ENCODE measurements around the gene GMPR. TPM values are rescaled to one million over a fixed set of nuclear protein-coding genes. Genes with fewer than 3 reads are reported as not detected.

The GMPR gene
- polyA plus RNA-seq, 1 donor (not counting 4 experiments of a cell fraction or from before 2014, with no cell fraction given), result 0.50 TPM

DNA sequence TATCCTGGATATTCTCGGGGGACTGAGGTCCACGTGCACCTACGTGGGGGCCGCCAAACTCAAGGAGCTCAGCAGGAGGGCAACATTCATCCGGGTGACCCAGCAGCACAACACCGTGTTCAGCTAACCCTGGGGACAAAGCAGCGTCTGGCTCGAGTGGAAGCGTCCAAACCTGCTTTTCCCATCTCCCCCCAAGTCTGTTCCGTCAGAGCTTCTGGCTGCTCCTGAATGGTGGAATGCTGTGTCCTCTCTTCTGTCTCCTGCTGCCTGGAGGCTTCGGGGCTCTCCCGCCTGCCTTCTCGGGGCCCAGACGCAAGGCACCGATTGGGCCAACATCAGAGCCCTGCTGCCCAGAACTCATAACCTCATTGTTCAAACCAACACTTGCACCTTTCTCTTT, 56.7 kb downstream of the GMPR start:
- FAIRE-seq, result no peak
- dilution Hi-C loops (cut with MboI; ENCODE audit: extremely low pct_ligation_motif_present, low sequenced_read_pairs), result no loop called here
- H3K9ac ChIP-seq (ENCODE audit: control insufficient read depth, extremely low read depth, insufficient read depth, low read length), result no peak overlapping the region
- peaks cover 25% of the 10 kb centered on the region for H3K27me3 ChIP-seq (ENCODE audit: control insufficient read depth, extremely low read depth, insufficient read depth, low read length)
- H3K79me2 ChIP-seq (ENCODE audit: control insufficient read depth, insufficient read depth, low read length), result no peaks in the 10 kb centered on the region
- TF ChIP-seq, protein P1, sequence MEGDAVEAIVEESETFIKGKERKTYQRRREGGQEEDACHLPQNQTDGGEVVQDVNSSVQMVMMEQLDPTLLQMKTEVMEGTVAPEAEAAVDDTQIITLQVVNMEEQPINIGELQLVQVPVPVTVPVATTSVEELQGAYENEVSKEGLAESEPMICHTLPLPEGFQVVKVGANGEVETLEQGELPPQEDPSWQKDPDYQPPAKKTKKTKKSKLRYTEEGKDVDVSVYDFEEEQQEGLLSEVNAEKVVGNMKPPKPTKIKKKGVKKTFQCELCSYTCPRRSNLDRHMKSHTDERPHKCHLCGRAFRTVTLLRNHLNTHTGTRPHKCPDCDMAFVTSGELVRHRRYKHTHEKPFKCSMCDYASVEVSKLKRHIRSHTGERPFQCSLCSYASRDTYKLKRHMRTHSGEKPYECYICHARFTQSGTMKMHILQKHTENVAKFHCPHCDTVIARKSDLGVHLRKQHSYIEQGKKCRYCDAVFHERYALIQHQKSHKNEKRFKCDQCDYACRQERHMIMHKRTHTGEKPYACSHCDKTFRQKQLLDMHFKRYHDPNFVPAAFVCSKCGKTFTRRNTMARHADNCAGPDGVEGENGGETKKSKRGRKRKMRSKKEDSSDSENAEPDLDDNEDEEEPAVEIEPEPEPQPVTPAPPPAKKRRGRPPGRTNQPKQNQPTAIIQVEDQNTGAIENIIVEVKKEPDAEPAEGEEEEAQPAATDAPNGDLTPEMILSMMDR (optimal IDR thresholded peaks at IDR 0.05 in 1 of 3, IDR thresholded peaks at IDR 0.05 in 1 of 3, conservative IDR thresholded peaks at IDR 0.05 in 1 of 3; ENCODE audit: extremely low read depth in 1 of 3, insufficient read depth in 2 of 3, low read length in 3 of 3), result no peak
- no peak overlapping the region for H3K4me3 ChIP-seq (ENCODE audit: control insufficient read depth in 2 of 3, extremely low read depth in 1 of 3, insufficient read depth in 2 of 3, low read depth in 1 of 3, low read length in 3 of 3)
- no peaks in the 10 kb centered on the region for H3K4me1 ChIP-seq (ENCODE audit: control insufficient read depth, extremely low read depth, insufficient read depth, low read length)
- DNase-seq (ENCODE audit: low read depth, low spot score), result no peak
- no peaks in the 10 kb centered on the region for H4K20me1 ChIP-seq (ENCODE audit: control insufficient read depth, extremely low read depth, insufficient read depth, low read length)
- no peaks in the 10 kb centered on the region for H3K9me1 ChIP-seq (ENCODE audit: control insufficient read depth, extremely low read depth, insufficient read depth, low read length)
- H3K9me3 ChIP-seq (ENCODE audit: control insufficient read depth, low read depth, low read length), result no peaks in the 10 kb centered on the region
- no peak overlapping the region for H2AFZ ChIP-seq (ENCODE audit: control insufficient read depth, low read length)
- no peak overlapping the region for H3K27ac ChIP-seq (ENCODE audit: control insufficient read depth, insufficient read depth, low read length)
- no peak overlapping the region for H3K4me2 ChIP-seq (ENCODE audit: control insufficient read depth, extremely low read depth, insufficient read depth, low read depth, low read length)
- H3K36me3 ChIP-seq (ENCODE audit: control insufficient read depth in 2 of 2, extremely low read depth in 1 of 2, insufficient read depth in 2 of 2, low read length in 2 of 2), result no peaks in the 10 kb centered on the region

GRCh38 chr6:16295471-16295870, 57.1 kb downstream of the GMPR start:
- no peak for DNase-seq (ENCODE audit: low read depth, low spot score)
- no peak overlapping the region for H3K9ac ChIP-seq (ENCODE audit: control insufficient read depth, extremely low read depth, insufficient read depth, low read length)

More at GRCh38 chr6:16295471-16295870, 57.1 kb downstream of the GMPR start:
- FAIRE-seq, result no peak
- H3K4me2 ChIP-seq (ENCODE audit: control insufficient read depth, extremely low read depth, insufficient read depth, low read depth, low read length), result no peak overlapping the region
- no peaks in the 10 kb centered on the region for H3K4me1 ChIP-seq (ENCODE audit: control insufficient read depth, extremely low read depth, insufficient read depth, low read length)
- H2AFZ ChIP-seq (ENCODE audit: control insufficient read depth, low read length), result no peak overlapping the region
- peaks cover 25% of the 10 kb centered on the region for H3K27me3 ChIP-seq (ENCODE audit: control insufficient read depth, extremely low read depth, insufficient read depth, low read length)
- H3K4me3 ChIP-seq (ENCODE audit: control insufficient read depth in 2 of 3, extremely low read depth in 1 of 3, insufficient read depth in 2 of 3, low read depth in 1 of 3, low read length in 3 of 3), result no peak overlapping the region
- no peaks in the 10 kb centered on the region for H3K9me3 ChIP-seq (ENCODE audit: control insufficient read depth, low read depth, low read length)
- H4K20me1 ChIP-seq (ENCODE audit: control insufficient read depth, extremely low read depth, insufficient read depth, low read length), result no peaks in the 10 kb centered on the region
- H3K27ac ChIP-seq (ENCODE audit: control insufficient read depth, insufficient read depth, low read length), result no peak overlapping the region
- no peaks in the 10 kb centered on the region for H3K36me3 ChIP-seq (ENCODE audit: control insufficient read depth in 2 of 2, extremely low read depth in 1 of 2, insufficient read depth in 2 of 2, low read length in 2 of 2)
- TF ChIP-seq EZH2 (IDR thresholded peaks at IDR 0.05; ENCODE audit: low read length), result no peak
- TF ChIP-seq, protein P1 (optimal IDR thresholded peaks at IDR 0.05 in 1 of 3, IDR thresholded peaks at IDR 0.05 in 1 of 3, conservative IDR thresholded peaks at IDR 0.05 in 1 of 3; ENCODE audit: extremely low read depth in 1 of 3, insufficient read depth in 2 of 3, low read length in 3 of 3), result no peak
- dilution Hi-C loops (cut with MboI; ENCODE audit: extremely low pct_ligation_motif_present, low sequenced_read_pairs), result no loop called here
- H3K79me2 ChIP-seq (ENCODE audit: control insufficient read depth, insufficient read depth, low read length), result no peaks in the 10 kb centered on the region
- H3K9me1 ChIP-seq (ENCODE audit: control insufficient read depth, extremely low read depth, insufficient read depth, low read length), result no peaks in the 10 kb centered on the region

Measured in keratinocyte (primary cell).